GM18951 (cell line): ENCODE results near the gene PCSK4.
A peak's percentile ranks its signal among the peaks of the same experiment; 100 is the strongest.

ENCODE experiments used
- POLR2A ChIP-seq: IDR thresholded peaks from 4 replicates; pipeline ENCODE4 v1.6.1; 2011; ENCODE audit warnings: mild to moderate bottlenecking; ENCODE audit not compliant: insufficient read length, insufficient read depth; ENCODE audit errors: extremely low read depth
- in situ Hi-C: fragments of 300-500 bp; cut with MboI; formaldehyde crosslinking; loops from one replicate; pipeline ENCODE4 v1.12.0; 2022; ENCODE audit warnings: low sequenced_read_pairs, mixed read lengths, inconsistent platforms; ENCODE audit not compliant: unreplicated experiment

The PCSK4 gene

GRCh38 chr19:1472231-1473084 is 17.7 kb downstream of the PCSK4 start:
- TF ChIP-seq POLR2A = peak; percentile 20
- in situ Hi-C loops = no loop called here

GRCh38 chr19:1471515-1472160 is 18.5 kb downstream of the PCSK4 start:
- no peak for TF ChIP-seq POLR2A
- in situ Hi-C loops = no loop called here

- in situ Hi-C loops = no loop called here
- no peak for TF ChIP-seq POLR2A
Observed at GRCh38 chr19:1471010-1471514, 19.1 kb downstream of the PCSK4 start.

GRCh38 chr19:1470305-1471009 is 19.7 kb downstream of the PCSK4 start:
- in situ Hi-C loops = no loop called here
- no peak for TF ChIP-seq POLR2A

- in situ Hi-C loops = no loop called here
- no peak for TF ChIP-seq POLR2A
Observed at GRCh38 chr19:1470055-1470304, 20.2 kb downstream of the PCSK4 start.

GRCh38 chr19:1469255-1470054 is 20.7 kb downstream of the PCSK4 start:
- no peak for TF ChIP-seq POLR2A
- in situ Hi-C loops = no loop called here

- in situ Hi-C loops = no loop called here
- no peak for TF ChIP-seq POLR2A
Observed at GRCh38 chr19:1468821-1469254, 21.3 kb downstream of the PCSK4 start.

GRCh38 chr19:1468274-1468820 is 21.8 kb downstream of the PCSK4 start:
- in situ Hi-C loops = no loop called here
- no peak for TF ChIP-seq POLR2A

- in situ Hi-C loops = no loop called here
- no peak for TF ChIP-seq POLR2A
Observed at GRCh38 chr19:1467490-1468273, 22.5 kb downstream of the PCSK4 start.

- in situ Hi-C loops = no loop called here
- TF ChIP-seq POLR2A = no peak
Observed at GRCh38 chr19:1467215-1467489, 23.0 kb downstream of the PCSK4 start.

GRCh38 chr19:1466461-1467214 is 23.5 kb downstream of the PCSK4 start:
- in situ Hi-C loops = no loop called here
- no peak for TF ChIP-seq POLR2A
